Natural killer cell (primary cell): ENCODE data around the gene KLHL2. TPM values are rescaled to one million over a fixed set of nuclear protein-coding genes. Genes with fewer than 3 reads are reported as not detected.

ENCODE experiments used
- ATAC-seq, 3 donors: fragments of 150-1000 bp in 2 of 3; fragments of 200-7000 bp in 1 of 3; cut with Tn5 transposase; 1 replicate in 1 of 3; 2 replicates in 2 of 3; pipeline ENCODE4 v1.10.0; 2021; ENCODE audit warnings: mild to moderate bottlenecking in 2 of 3, moderate library complexity in 2 of 3
- DNase-seq, 2 donors: peaks; one replicate each; pipeline versions ENCODE4 v3.0.0 to v3.0.0-alpha.2; 2013 to 2021; ENCODE audit warnings: mixed read lengths in 1 of 2
- H3K27ac ChIP-seq: one replicate; pipeline ENCODE4 v1.5.1; 2013; ENCODE audit warnings: mild to moderate bottlenecking, low read length
- H3K27me3 ChIP-seq: one replicate; pipeline ENCODE4 v1.6.1; 2013; ENCODE audit warnings: low read length; ENCODE audit not compliant: control insufficient read depth, insufficient read depth
- H3K36me3 ChIP-seq: one replicate; pipeline ENCODE4 v1.6.1; 2013; ENCODE audit warnings: low read length; ENCODE audit not compliant: control insufficient read depth, insufficient read depth
- H3K4me1 ChIP-seq: one replicate; pipeline ENCODE4 v1.6.1; 2013; ENCODE audit warnings: low read length; ENCODE audit not compliant: control insufficient read depth, insufficient read depth
- H3K4me3 ChIP-seq: one replicate; pipeline ENCODE4 v1.5.1; 2013; ENCODE audit warnings: low read length
- H3K9me3 ChIP-seq: one replicate; pipeline ENCODE4 v1.6.1; 2013; ENCODE audit warnings: low read length; ENCODE audit not compliant: control insufficient read depth, insufficient read depth
- H3K27ac Mint-ChIP-seq, 2 donors: one replicate each; pipeline ENCODE4 v1.8.0; 2022; ENCODE audit warnings: mild to moderate bottlenecking in 2 of 2, mixed read lengths in 2 of 2, moderate library complexity in 1 of 2
- H3K27me3 Mint-ChIP-seq, 2 donors: one replicate each; pipeline ENCODE4 v1.8.0; 2022; ENCODE audit warnings: low read depth in 2 of 2, mixed read lengths in 2 of 2
- H3K36me3 Mint-ChIP-seq: one replicate; pipeline ENCODE4 v1.8.0; 2022; ENCODE audit warnings: mixed read lengths
- H3K4me1 Mint-ChIP-seq, 2 donors: one replicate each; pipeline ENCODE4 v1.8.0; 2022; ENCODE audit warnings: mixed read lengths in 2 of 2
- H3K4me3 Mint-ChIP-seq: one replicate; pipeline ENCODE4 v1.8.0; 2022; ENCODE audit warnings: mild to moderate bottlenecking, moderate library complexity, mixed read lengths
- H3K9me3 Mint-ChIP-seq, 2 donors: one replicate each; pipeline ENCODE4 v1.8.0; 2022; ENCODE audit warnings: mixed read lengths in 2 of 2
- CTCF ChIP-seq: fragments of 200-600 bp; IDR thresholded peaks from one replicate; pipeline ENCODE4 v1.8.0; 2022; ENCODE audit warnings: antibody characterized with exemption
- WGBS: methylation state at CpG from one replicate; pipeline ENCODE4 v1.1.7; 2013; ENCODE audit warnings: missing lambda C conversion rate; ENCODE audit not compliant: insufficient coverage; 5-methylcytosine and 5-hydroxymethylcytosine counted together
- intact Hi-C: fragments of 100-400 bp; cut with micrococcal nuclease; formaldehyde crosslinking; loops from one replicate; pipeline ENCODE4 v1.14.2; 2022
- total RNA-seq, 4 donors: library from RNA; stranded (reverse); fragments of 120-200 nt in 1 of 4; gene quantifications; one replicate each; pipeline versions ENCODE4 v1.2.3 to v1.2.4, GENCODE V29; 2013 to 2022

KLHL2 gene
- total RNA-seq, 3 donors from 2014 or later (not counting 1 experiment from before 2014, with no cell fraction given): 24.2 to 29.2 (median 25.2) TPM

GRCh38 chr4:165208221-165208652 lies 876 bp downstream of the KLHL2 start:
- Histone ChIP-seq H3K27me3 (no peaks in the 10 kb centered on the region), H3K4me1 (peaks cover 19% of the 10 kb centered on the region), H3K9me3 (no peaks in the 10 kb centered on the region), H3K4me3 (peak overlapping the region; percentile 55), H3K36me3 (no peaks in the 10 kb centered on the region), H3K27ac (peak overlapping the region; percentile 52)
- Mint-ChIP-seq H3K27ac (peak overlapping the region; percentile 77 to 81), H3K36me3 (no peaks in the 10 kb centered on the region), H3K4me1 (peaks cover 51 to 55% of the 10 kb centered on the region in 2 donors), H3K4me3 (peak overlapping the region; percentile 90), H3K27me3 (no peaks in the 10 kb centered on the region), H3K9me3 (no peaks in the 10 kb centered on the region)
- no peak for TF ChIP-seq CTCF
- intact Hi-C loops: loop anchor here (5.0 kb wide), 2 partner anchors 96 to 119 kb away; partner anchors contain the start of genes MSMO1 and TMEM192
- peak; percentile 21 to 40 (median 24) for ATAC-seq
- peak in 1 of 2 donors; percentile 57 for DNase-seq
- 17% methylated on average over 13 of the region's 13 CpGs for WGBS

- Histone ChIP-seq H3K9me3 (no peaks in the 10 kb centered on the region), H3K27me3 (no peaks in the 10 kb centered on the region), H3K4me3 (no peak overlapping the region), H3K36me3 (no peaks in the 10 kb centered on the region), H3K27ac (no peak overlapping the region), H3K4me1 (peaks cover 19% of the 10 kb centered on the region)
- intact Hi-C loops: loop anchor here (5.0 kb wide), 2 partner anchors 97 to 118 kb away; partner anchors contain the start of genes MSMO1 and TMEM192
- Mint-ChIP-seq H3K27me3 (no peaks in the 10 kb centered on the region), H3K9me3 (no peaks in the 10 kb centered on the region), H3K4me1 (peaks cover 55 to 59% of the 10 kb centered on the region in 2 donors), H3K27ac (peak overlapping the region; percentile 77 to 81), H3K36me3 (no peaks in the 10 kb centered on the region), H3K4me3 (peak overlapping the region; percentile 90)
- ATAC-seq (no peak), DNase-seq (peak in 1 of 2 donors; percentile 29)
- WGBS: 82% methylated on average over 10 of the region's 10 CpGs
- no peak for TF ChIP-seq CTCF
These were observed 1.5 kb downstream of the KLHL2 start for GRCh38 chr4:165208741-165209388.

GRCh38 chr4:165209796-165210195 lies 2.4 kb downstream of the KLHL2 start:
- peaks cover 58 to 63% of the 10 kb centered on the region in 2 donors for H3K4me1 Mint-ChIP-seq
- H3K9me3 Mint-ChIP-seq: no peaks in the 10 kb centered on the region
- ATAC-seq (no peak), DNase-seq (no peak)
- Histone ChIP-seq H3K4me3 (no peak overlapping the region), H3K27me3 (no peaks in the 10 kb centered on the region), H3K36me3 (no peaks in the 10 kb centered on the region), H3K4me1 (peaks cover 19% of the 10 kb centered on the region), H3K9me3 (no peaks in the 10 kb centered on the region), H3K27ac (no peak overlapping the region)
- H3K4me3 Mint-ChIP-seq: no peak overlapping the region
- no peaks in the 10 kb centered on the region for H3K27me3 Mint-ChIP-seq
- no peak for TF ChIP-seq CTCF
- 97% methylated on average over 5 of the region's 5 CpGs for WGBS
- no peaks in the 10 kb centered on the region for H3K36me3 Mint-ChIP-seq
- H3K27ac Mint-ChIP-seq: peak overlapping the region; percentile 27 to 81
- intact Hi-C loops: loop anchor here (5.0 kb wide), 2 partner anchors 97 to 118 kb away; partner anchors contain the start of genes MSMO1 and TMEM192
